Measurements from ENCODE around the gene RICTOR.

RICTOR gene

GRCh38 chr5:38905516-38905915, 168.7 kb downstream of the RICTOR start:
- Histone ChIP-seq H3K4ac (ENCODE audit: low read depth in 1 of 2, low read length in 2 of 2) (no peak overlapping the region), H3K4me3 (ENCODE audit: insufficient read depth in 1 of 2, low read depth in 1 of 2, low read length in 2 of 2) (no peak overlapping the region), H2AK5ac (ENCODE audit: low read length, severe bottlenecking) (no peak overlapping the region), H3K79me1 (replicated peaks; ENCODE audit: low read length, poor library complexity, severe bottlenecking) (peaks cover 8% of the 10 kb centered on the region), H3K36me3 (ENCODE audit: control insufficient read depth in 1 of 2, insufficient read depth in 2 of 2, low read depth in 1 of 2, low read length in 2 of 2) (peaks cover 36 to 96% of the 10 kb centered on the region in 2 experiments), H3K9ac (ENCODE audit: low read length) (no peak overlapping the region), H3K14ac (ENCODE audit: low read length in 2 of 2) (no peak overlapping the region), H4K8ac (ENCODE audit: low read length) (no peak overlapping the region), H2BK120ac (ENCODE audit: low read depth, low read length) (no peak overlapping the region), H2BK5ac (ENCODE audit: low read depth, low read length, poor library complexity, severe bottlenecking) (no peak overlapping the region), H4K91ac (ENCODE audit: low read length) (no peak overlapping the region), H3K4me1 (ENCODE audit: control insufficient read depth, insufficient read depth, low read depth, low read length) (no peaks in the 10 kb centered on the region), H2AFZ (ENCODE audit: low read depth, low read length) (no peak overlapping the region), H3K4me2 (ENCODE audit: low read length, poor library complexity, severe bottlenecking) (no peak overlapping the region), H3K23ac (ENCODE audit: low read length in 2 of 2) (no peak overlapping the region), H3K9me3 (ENCODE audit: control insufficient read depth, low read length) (no peaks in the 10 kb centered on the region), H3K18ac (ENCODE audit: low read depth in 1 of 2, low read length in 2 of 2) (no peak overlapping the region), H3K27ac (ENCODE audit: low read length, poor library complexity, severe bottlenecking) (no peak overlapping the region), H2BK12ac (ENCODE audit: low read length in 2 of 2) (no peak overlapping the region), H3K27me3 (ENCODE audit: control insufficient read depth in 1 of 2, insufficient read depth in 1 of 2, low read length in 2 of 2) (no peaks in the 10 kb centered on the region), H2BK15ac (ENCODE audit: low read depth, poor library complexity, severe bottlenecking) (no peak overlapping the region)
- DNase-seq = no peak
- over 99% methylated on average over 4 of the region's 4 CpGs for WGBS

GRCh38 chr5:38899936-38900335, 174.3 kb downstream of the RICTOR start:
- Histone ChIP-seq H2AFZ (ENCODE audit: low read depth, low read length) (no peak overlapping the region), H3K4me1 (ENCODE audit: control insufficient read depth, insufficient read depth, low read depth, low read length) (no peaks in the 10 kb centered on the region), H3K23ac (ENCODE audit: low read length in 2 of 2) (no peak overlapping the region), H3K27me3 (ENCODE audit: control insufficient read depth in 1 of 2, insufficient read depth in 1 of 2, low read length in 2 of 2) (no peaks in the 10 kb centered on the region), H2BK15ac (ENCODE audit: low read depth, poor library complexity, severe bottlenecking) (no peak overlapping the region), H2BK12ac (ENCODE audit: low read length in 2 of 2) (no peak overlapping the region), H2AK5ac (ENCODE audit: low read length, severe bottlenecking) (no peak overlapping the region), H3K4ac (ENCODE audit: low read depth in 1 of 2, low read length in 2 of 2) (no peak overlapping the region), H3K14ac (ENCODE audit: low read length in 2 of 2) (no peak overlapping the region), H3K9ac (ENCODE audit: low read length) (no peak overlapping the region), H3K9me3 (ENCODE audit: control insufficient read depth, low read length) (peaks cover 18% of the 10 kb centered on the region), H2BK5ac (ENCODE audit: low read depth, low read length, poor library complexity, severe bottlenecking) (no peak overlapping the region), H2BK120ac (ENCODE audit: low read depth, low read length) (no peak overlapping the region), H3K18ac (ENCODE audit: low read depth in 1 of 2, low read length in 2 of 2) (no peak overlapping the region), H3K36me3 (ENCODE audit: control insufficient read depth in 1 of 2, insufficient read depth in 2 of 2, low read depth in 1 of 2, low read length in 2 of 2) (peaks cover 25 to 90% of the 10 kb centered on the region in 2 experiments), H3K4me2 (ENCODE audit: low read length, poor library complexity, severe bottlenecking) (no peak overlapping the region), H3K79me1 (replicated peaks; ENCODE audit: low read length, poor library complexity, severe bottlenecking) (peaks cover 6% of the 10 kb centered on the region), H3K4me3 (ENCODE audit: insufficient read depth in 1 of 2, low read depth in 1 of 2, low read length in 2 of 2) (no peak overlapping the region), H3K27ac (ENCODE audit: low read length, poor library complexity, severe bottlenecking) (no peak overlapping the region), H4K8ac (ENCODE audit: low read length) (no peak overlapping the region), H4K91ac (ENCODE audit: low read length) (no peak overlapping the region)
- no peak for DNase-seq
- 81% methylated on average over 4 of the region's 5 CpGs for WGBS

- Histone ChIP-seq H2BK12ac (ENCODE audit: low read length in 2 of 2) (no peak overlapping the region), H2AK5ac (ENCODE audit: low read length, severe bottlenecking) (no peak overlapping the region), H3K14ac (ENCODE audit: low read length in 2 of 2) (no peak overlapping the region), H2AFZ (ENCODE audit: low read depth, low read length) (no peak overlapping the region), H3K27ac (ENCODE audit: low read length, poor library complexity, severe bottlenecking) (no peak overlapping the region), H2BK15ac (ENCODE audit: low read depth, poor library complexity, severe bottlenecking) (no peak overlapping the region), H3K27me3 (ENCODE audit: control insufficient read depth in 1 of 2, insufficient read depth in 1 of 2, low read length in 2 of 2) (no peaks in the 10 kb centered on the region), H3K36me3 (ENCODE audit: control insufficient read depth in 1 of 2, insufficient read depth in 2 of 2, low read depth in 1 of 2, low read length in 2 of 2) (peaks cover 23 to 86% of the 10 kb centered on the region in 2 experiments), H4K8ac (ENCODE audit: low read length) (no peak overlapping the region), H2BK5ac (ENCODE audit: low read depth, low read length, poor library complexity, severe bottlenecking) (no peak overlapping the region), H3K4me1 (ENCODE audit: control insufficient read depth, insufficient read depth, low read depth, low read length) (no peaks in the 10 kb centered on the region), H3K79me1 (replicated peaks; ENCODE audit: low read length, poor library complexity, severe bottlenecking) (peaks cover 6% of the 10 kb centered on the region), H3K9me3 (ENCODE audit: control insufficient read depth, low read length) (peaks cover 36% of the 10 kb centered on the region), H2BK120ac (ENCODE audit: low read depth, low read length) (no peak overlapping the region), H3K4me3 (ENCODE audit: insufficient read depth in 1 of 2, low read depth in 1 of 2, low read length in 2 of 2) (no peak overlapping the region), H3K23ac (ENCODE audit: low read length in 2 of 2) (no peak overlapping the region), H3K4ac (ENCODE audit: low read depth in 1 of 2, low read length in 2 of 2) (no peak overlapping the region), H3K4me2 (ENCODE audit: low read length, poor library complexity, severe bottlenecking) (no peak overlapping the region), H3K18ac (ENCODE audit: low read depth in 1 of 2, low read length in 2 of 2) (no peak overlapping the region), H4K91ac (ENCODE audit: low read length) (no peak overlapping the region), H3K9ac (ENCODE audit: low read length) (no peak overlapping the region)
- WGBS = 100% methylated on average over 3 of the region's 3 CpGs
- no peak for DNase-seq
Measured at GRCh38 chr5:38896760-38897159, 177.4 kb downstream of the RICTOR start.

- DNase-seq = no peak
- Histone ChIP-seq H3K27me3 (ENCODE audit: control insufficient read depth in 1 of 2, insufficient read depth in 1 of 2, low read length in 2 of 2) (no peaks in the 10 kb centered on the region), H3K79me1 (replicated peaks; ENCODE audit: low read length, poor library complexity, severe bottlenecking) (peaks cover 6% of the 10 kb centered on the region), H4K91ac (ENCODE audit: low read length) (no peak overlapping the region), H3K9me3 (ENCODE audit: control insufficient read depth, low read length) (peaks cover 36% of the 10 kb centered on the region), H2BK120ac (ENCODE audit: low read depth, low read length) (no peak overlapping the region), H2AFZ (ENCODE audit: low read depth, low read length) (no peak overlapping the region), H4K8ac (ENCODE audit: low read length) (no peak overlapping the region), H2BK15ac (ENCODE audit: low read depth, poor library complexity, severe bottlenecking) (no peak overlapping the region), H3K18ac (ENCODE audit: low read depth in 1 of 2, low read length in 2 of 2) (no peak overlapping the region), H3K9ac (ENCODE audit: low read length) (no peak overlapping the region), H2BK5ac (ENCODE audit: low read depth, low read length, poor library complexity, severe bottlenecking) (no peak overlapping the region), H3K4me3 (ENCODE audit: insufficient read depth in 1 of 2, low read depth in 1 of 2, low read length in 2 of 2) (no peak overlapping the region), H3K4ac (ENCODE audit: low read depth in 1 of 2, low read length in 2 of 2) (no peak overlapping the region), H3K4me2 (ENCODE audit: low read length, poor library complexity, severe bottlenecking) (no peak overlapping the region), H3K23ac (ENCODE audit: low read length in 2 of 2) (no peak overlapping the region), H3K27ac (ENCODE audit: low read length, poor library complexity, severe bottlenecking) (no peak overlapping the region), H2AK5ac (ENCODE audit: low read length, severe bottlenecking) (no peak overlapping the region), H3K36me3 (ENCODE audit: control insufficient read depth in 1 of 2, insufficient read depth in 2 of 2, low read depth in 1 of 2, low read length in 2 of 2) (peaks cover 17 to 87% of the 10 kb centered on the region in 2 experiments), H3K14ac (ENCODE audit: low read length in 2 of 2) (no peak overlapping the region), H2BK12ac (ENCODE audit: low read length in 2 of 2) (no peak overlapping the region), H3K4me1 (ENCODE audit: control insufficient read depth, insufficient read depth, low read depth, low read length) (no peaks in the 10 kb centered on the region)
- 100% methylated on average over 1 of the region's 3 CpGs for WGBS
Measured at GRCh38 chr5:38892363-38892762, 181.8 kb downstream of the RICTOR start.
